Bladder microvascular endothelial cell (primary cell): Measurements from ENCODE around the gene POLR2A. TPM values are rescaled to one million over a fixed set of nuclear protein-coding genes. Genes with fewer than 3 reads are reported as not detected.

Experiments used
- total RNA-seq: library from RNA; depleted of rRNA; stranded (reverse); fragments of >200 nt; gene quantifications from 2 replicates; pipeline ENCODE4 v1.2.3, GENCODE V29; 2014

POLR2A gene
- 76.9 and 161 TPM in 2 replicates for total RNA-seq

GRCh38 chr17:7484067-7484918, at the start of gene POLR2A:
Gene POLR2A (plus strand): TSS chr17:7484366.

DNA sequence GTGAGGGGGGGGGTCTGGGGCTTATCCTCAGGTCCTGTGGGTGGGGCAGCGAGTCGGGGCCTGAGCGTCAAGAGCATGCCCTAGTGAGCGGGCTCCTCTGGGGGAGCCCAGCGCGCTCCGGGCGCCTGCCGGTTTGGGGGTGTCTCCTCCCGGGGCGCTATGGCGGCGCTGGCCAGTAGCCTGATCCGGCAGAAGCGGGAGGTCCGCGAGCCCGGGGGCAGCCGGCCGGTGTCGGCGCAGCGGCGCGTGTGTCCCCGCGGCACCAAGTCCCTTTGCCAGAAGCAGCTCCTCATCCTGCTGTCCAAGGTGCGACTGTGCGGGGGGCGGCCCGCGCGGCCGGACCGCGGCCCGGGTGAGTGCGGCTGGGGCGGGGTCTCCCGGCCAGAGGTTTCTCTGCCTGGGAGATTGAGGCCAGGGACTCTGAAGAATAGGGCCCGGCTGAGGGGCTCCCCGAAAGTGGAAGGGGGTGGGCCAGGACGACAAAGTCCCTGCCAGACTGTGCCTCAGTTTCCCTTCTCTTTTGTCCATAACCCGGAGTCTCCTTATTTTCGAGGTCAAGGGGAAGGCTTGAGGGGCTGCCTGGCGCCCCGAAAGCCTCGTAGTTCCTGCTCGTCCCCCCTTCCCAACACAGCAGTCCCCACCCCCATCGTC, 44.6 kb upstream of the POLR2A start, which contains the start of gene FGF11:
FGF11 (plus strand) TSS at position 51 of the 651 bp plus-strand sequence; CDS start at position 160, 109 bp downstream.

DNA sequence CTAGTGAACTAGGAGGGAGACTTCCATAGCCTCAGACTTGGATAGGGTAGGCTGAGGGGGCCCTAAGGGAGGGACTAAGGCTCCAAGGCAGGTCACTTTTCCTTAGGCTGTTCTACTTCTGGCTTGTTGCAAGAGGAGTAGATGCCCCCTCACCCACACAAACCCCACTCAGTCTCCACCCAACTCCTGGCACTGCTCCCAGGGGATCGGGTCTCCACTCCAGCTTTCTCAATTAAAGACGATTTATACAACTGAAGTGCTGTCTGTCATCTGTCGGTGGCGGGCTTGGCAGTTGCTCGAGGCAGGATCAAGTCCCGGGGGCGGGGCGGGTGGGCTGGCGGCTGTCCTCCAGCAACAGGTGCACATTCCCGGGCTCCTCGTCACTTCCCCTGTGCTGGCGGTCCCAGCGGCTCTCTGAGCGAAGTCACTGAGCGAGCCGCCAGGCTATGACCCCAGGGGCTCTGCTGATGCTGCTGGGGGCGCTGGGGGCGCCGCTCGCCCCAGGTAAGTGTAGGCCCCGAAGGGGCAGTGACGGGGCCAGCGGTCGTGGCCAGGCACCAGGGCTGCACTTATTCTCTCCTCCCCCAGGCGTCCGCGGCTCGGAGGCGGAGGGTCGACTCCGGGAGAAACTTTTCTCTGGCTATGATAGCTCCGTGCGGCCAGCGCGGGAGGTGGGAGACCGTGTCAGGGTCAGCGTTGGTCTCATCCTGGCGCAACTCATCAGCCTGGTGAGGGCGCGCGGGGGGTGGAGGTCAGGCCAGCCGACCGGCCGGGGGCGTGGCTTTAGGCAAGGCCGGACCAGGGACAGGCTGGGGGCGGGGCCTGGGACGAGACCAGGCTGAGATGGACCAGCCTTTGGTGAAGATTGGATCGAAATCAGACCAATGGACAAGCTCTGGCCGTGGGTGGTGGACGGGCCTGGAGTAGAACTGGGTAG, 39.2 kb upstream of the POLR2A start, which contains the start of gene CHRNB1:
CHRNB1 (plus strand) TSS at position 380 of the 937 bp plus-strand sequence; CDS start at position 447, 67 bp downstream.

DNA sequence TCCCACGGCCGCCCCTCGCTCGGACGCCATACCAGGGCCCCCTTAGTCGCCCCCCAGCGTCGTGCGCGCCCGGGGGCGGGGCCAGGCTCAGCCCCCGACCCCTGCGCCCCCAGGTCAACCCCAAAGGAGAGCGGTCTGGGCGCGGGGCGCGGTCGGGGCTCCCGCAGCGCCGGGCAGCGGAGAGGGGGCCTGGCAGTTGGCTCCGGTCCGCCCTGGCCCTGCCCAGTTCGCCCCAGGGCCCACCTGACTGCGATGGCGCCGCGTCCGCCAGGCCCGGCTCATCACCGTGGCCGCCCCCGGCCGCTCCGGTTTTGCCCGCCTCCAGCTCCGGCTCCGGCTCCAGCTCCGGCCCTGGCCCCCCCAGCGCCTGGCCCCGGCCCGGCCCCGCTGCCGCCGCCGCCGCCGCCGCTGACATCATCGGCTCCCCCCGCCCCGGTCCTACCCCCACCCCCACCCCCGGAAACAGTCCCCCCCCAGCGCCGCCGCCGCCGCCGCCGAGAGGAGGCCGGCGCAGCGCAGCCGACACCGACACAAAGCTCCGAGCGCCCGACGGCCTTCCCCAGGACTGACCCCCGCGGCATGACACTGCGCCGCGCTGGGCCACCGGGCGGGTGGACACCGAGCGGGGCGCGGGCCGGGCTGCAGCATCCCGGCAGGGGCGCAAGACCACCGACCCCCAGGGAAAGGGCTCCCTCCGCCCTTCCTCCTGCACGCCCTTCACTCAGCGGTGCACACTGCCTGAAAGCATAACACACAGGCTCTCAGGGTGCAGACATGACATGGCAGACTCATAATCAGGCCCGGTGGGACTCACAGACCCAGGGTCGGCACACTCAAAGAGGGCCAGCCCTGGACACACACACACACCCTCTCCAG, 4.7 kb upstream of the POLR2A start, which contains the start of gene ZBTB4:
ZBTB4 (minus strand) TSS at position 419 of the 876 bp plus-strand sequence. CDS start 12,830 bp downstream, outside the sequence.

GRCh38 chr17:7481275-7481674, 2.9 kb upstream of the POLR2A start, which contains the start of gene SLC35G6:
Gene SLC35G6 (plus strand): TSS chr17:7481446. CDS start chr17:7481517, 71 bp downstream.

GRCh38 chr17:7548585-7549400, 64.6 kb downstream of the POLR2A start, which contains the start of gene TNFSF12:
Gene TNFSF12 (plus strand): TSS chr17:7549058. CDS start chr17:7549154, 96 bp downstream.

Other genes with a start within 250 kb of the POLR2A start
- 32.2 and 53.0 TPM in 2 replicates for gene DVL2, start 249.8 kb upstream of the POLR2A start, total RNA-seq
- 28.7 and 37.6 TPM in 2 replicates for gene PHF23, start 244.9 kb upstream of the POLR2A start, total RNA-seq
- gene GABARAP, start 241.9 kb upstream of the POLR2A start, total RNA-seq: 86.0 and 116 TPM in 2 replicates
- gene CTDNEP1, start 232.6 kb upstream of the POLR2A start, total RNA-seq: 18.5 and 41.9 TPM in 2 replicates
- gene ELP5, start 232.2 kb upstream of the POLR2A start, total RNA-seq: 22.4 and 31.6 TPM in 2 replicates
- gene CLDN7, start 221.9 kb upstream of the POLR2A start, total RNA-seq: 0.82 and 8.1 TPM in 2 replicates
- gene SLC2A4, start 202.6 kb upstream of the POLR2A start, total RNA-seq: 0.57 TPM in 1 of 2 replicates, not detected in the other
- 0.25 TPM in 1 of 2 replicates, not detected in the other for gene YBX2, start 189.7 kb upstream of the POLR2A start, total RNA-seq
- gene EIF5A, start 176.7 kb upstream of the POLR2A start, total RNA-seq: 537 and 632 TPM in 2 replicates
- gene GPS2, start 169.0 kb upstream of the POLR2A start, total RNA-seq: 28.8 and 30.1 TPM in 2 replicates
- 10.4 and 31.2 TPM in 2 replicates for gene NEURL4, start 155.0 kb upstream of the POLR2A start, total RNA-seq
- gene ACAP1, start 147.8 kb upstream of the POLR2A start, total RNA-seq: not detected in 2 replicates
- gene KCTD11, start 132.2 kb upstream of the POLR2A start, total RNA-seq: 1.1 and 2.3 TPM in 2 replicates
- gene TMEM95, start 129.2 kb upstream of the POLR2A start, total RNA-seq: not detected in 2 replicates
- gene TNK1, start 103.3 kb upstream of the POLR2A start, total RNA-seq: 0.49 and 1.6 TPM in 2 replicates
- 16.7 and 36.8 TPM in 2 replicates for gene PLSCR3, start 89.8 kb upstream of the POLR2A start, total RNA-seq
- gene TMEM256, start 80.3 kb upstream of the POLR2A start, total RNA-seq: 48.8 and 118 TPM in 2 replicates
- gene NLGN2, start 76.5 kb upstream of the POLR2A start, total RNA-seq: 1.3 and 7.6 TPM in 2 replicates
- gene SPEM1, start 64.0 kb upstream of the POLR2A start, total RNA-seq: not detected in 2 replicates
- not detected in 2 replicates for gene SPEM2, start 58.8 kb upstream of the POLR2A start, total RNA-seq
- not detected in 2 replicates for gene SPEM3, start 55.5 kb upstream of the POLR2A start, total RNA-seq
- 6.0 and 8.4 TPM in 2 replicates for gene TMEM102, start 48.9 kb upstream of the POLR2A start, total RNA-seq
- gene FGF11, start 44.9 kb upstream of the POLR2A start, total RNA-seq: 0.16 and 0.50 TPM in 2 replicates
- gene CHRNB1, start 39.3 kb upstream of the POLR2A start, total RNA-seq: 7.6 and 9.4 TPM in 2 replicates
- gene ZBTB4, start 4.7 kb upstream of the POLR2A start, total RNA-seq: 6.3 and 14.2 TPM in 2 replicates
- not detected in 2 replicates for gene SLC35G6, start 2.9 kb upstream of the POLR2A start, total RNA-seq
- 7.8 and 17.1 TPM in 2 replicates for gene TNFSF12, start 64.7 kb downstream of the POLR2A start, total RNA-seq
- gene TNFSF13, start 74.4 kb downstream of the POLR2A start, total RNA-seq: 0.69 and 0.81 TPM in 2 replicates
- 62.7 and 79.3 TPM in 2 replicates for gene SENP3, start 77.6 kb downstream of the POLR2A start, total RNA-seq
- 0.65 and 1.1 TPM in 2 replicates for gene CD68, start 95.3 kb downstream of the POLR2A start, total RNA-seq
- gene MPDU1, start 99.5 kb downstream of the POLR2A start, total RNA-seq: 57.5 and 91.6 TPM in 2 replicates
- 0.06 and 0.49 TPM in 2 replicates for gene SOX15, start 105.7 kb downstream of the POLR2A start, total RNA-seq
- gene FXR2, start 130.5 kb downstream of the POLR2A start, total RNA-seq: 28.2 and 35.0 TPM in 2 replicates
- gene SAT2, start 143.5 kb downstream of the POLR2A start, total RNA-seq: 26.4 and 27.4 TPM in 2 replicates
- 0.38 TPM in 1 of 2 replicates, not detected in the other for gene SHBG, start 145.8 kb downstream of the POLR2A start, total RNA-seq
- gene ATP1B2, start 166.6 kb downstream of the POLR2A start, total RNA-seq: not detected in 2 replicates
- gene TP53, start 203.1 kb downstream of the POLR2A start, total RNA-seq: 29.0 and 64.8 TPM in 2 replicates
- gene WRAP53, start 204.1 kb downstream of the POLR2A start, total RNA-seq: 8.0 and 11.8 TPM in 2 replicates
- gene EFNB3, start 220.8 kb downstream of the POLR2A start, total RNA-seq: 0.16 and 0.57 TPM in 2 replicates
- gene DNAH2, start 233.4 kb downstream of the POLR2A start, total RNA-seq: under 0.01 and 0.49 TPM in 2 replicates